ENCODE data around the gene UPP2.

- TF ChIP-seq CTCF (IDR thresholded peaks at IDR 0.05; ENCODE audit: poor library complexity) (no peak), EZH2 (IDR thresholded peaks at IDR 0.05; ENCODE audit: borderline replicate concordance) (no peak)
Measured at GRCh38 chr2:158066046-158066713, 35.5 kb upstream of the UPP2 start.

Data from hepatocyte (in vitro differentiated cells).